ENCODE results near the gene STAG3. TPM values are rescaled to one million over a fixed set of nuclear protein-coding genes. Genes with fewer than 3 reads are reported as not detected.
"Not testable (repeated sequence)": the region's sequence is repeated elsewhere in the genome, so short reads cannot be mapped to it uniquely, and the experiment has no call there.

STAG3 gene
- total RNA-seq, 4 donors from 2014 or later: 0.96 to 9.4 (median 2.2) TPM; not detected in 1

GRCh38 chr7:100217934-100218333 is 40.2 kb downstream of the STAG3 start:
- H3K4me3 ChIP-seq; intact Hi-C loops (cut with DNase I; ENCODE audit: low total_unique reads): not testable (repeated sequence)

DNA sequence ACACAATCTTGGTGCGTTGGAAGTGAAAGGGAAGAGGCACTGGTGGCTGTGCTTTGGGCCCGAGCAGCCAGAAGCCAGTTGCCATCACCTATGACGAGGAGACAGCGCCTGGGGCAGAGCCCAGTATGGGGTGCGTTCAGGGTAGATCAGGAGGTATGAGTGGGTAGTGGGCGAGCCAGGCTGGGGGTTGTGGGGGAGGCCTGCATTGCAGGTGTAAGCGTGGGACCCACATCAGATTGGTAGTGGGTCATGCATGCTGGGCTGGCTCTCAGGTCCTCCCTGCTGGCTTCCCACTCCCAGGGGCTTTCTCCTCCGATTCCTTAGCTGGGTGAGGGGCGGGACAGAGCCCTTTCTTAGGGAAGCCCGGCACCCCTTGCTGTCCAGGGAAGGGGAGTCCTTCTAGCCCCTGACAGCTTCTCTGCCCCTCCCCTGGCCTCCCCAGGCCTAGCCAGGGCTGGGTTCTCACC is 41.6 kb downstream of the STAG3 start:
- no peaks in the 10 kb centered on the region for H3K27me3 ChIP-seq
- H3K27ac ChIP-seq: peak overlapping the region; percentile 26 to 76 (median 56)
- no peaks in the 10 kb centered on the region for H3K9me3 ChIP-seq
- peak overlapping the region in 1 of 4 donors; percentile 21 for H3K4me3 ChIP-seq
- peaks cover 0 to 14% (median 0%) of the 10 kb centered on the region in 4 donors for H3K4me1 ChIP-seq
- in situ Hi-C loops (cut with MboI; ENCODE audit: low pct_ligation_motif_present in 1 of 4, low pct_unique_long_range_greater_than_20kb in 1 of 4, low sequenced_read_pairs in 3 of 4) (loop anchor here in 1 of 4 donors (5.0 kb wide), 1 partner anchor 87 kb away; no protein-coding TSS in a partner anchor), intact Hi-C loops (cut with DNase I; ENCODE audit: low total_unique reads) (no loop called here)
- no peak for DNase-seq
- no peak for TF ChIP-seq POLR2AphosphoS5 (IDR thresholded peaks at IDR 0.05)
- TF ChIP-seq EP300 (IDR thresholded peaks at IDR 0.05; ENCODE audit: low read depth): no peak
- no peak for TF ChIP-seq POLR2A (IDR thresholded peaks at IDR 0.05)
- TF ChIP-seq, protein P1, sequence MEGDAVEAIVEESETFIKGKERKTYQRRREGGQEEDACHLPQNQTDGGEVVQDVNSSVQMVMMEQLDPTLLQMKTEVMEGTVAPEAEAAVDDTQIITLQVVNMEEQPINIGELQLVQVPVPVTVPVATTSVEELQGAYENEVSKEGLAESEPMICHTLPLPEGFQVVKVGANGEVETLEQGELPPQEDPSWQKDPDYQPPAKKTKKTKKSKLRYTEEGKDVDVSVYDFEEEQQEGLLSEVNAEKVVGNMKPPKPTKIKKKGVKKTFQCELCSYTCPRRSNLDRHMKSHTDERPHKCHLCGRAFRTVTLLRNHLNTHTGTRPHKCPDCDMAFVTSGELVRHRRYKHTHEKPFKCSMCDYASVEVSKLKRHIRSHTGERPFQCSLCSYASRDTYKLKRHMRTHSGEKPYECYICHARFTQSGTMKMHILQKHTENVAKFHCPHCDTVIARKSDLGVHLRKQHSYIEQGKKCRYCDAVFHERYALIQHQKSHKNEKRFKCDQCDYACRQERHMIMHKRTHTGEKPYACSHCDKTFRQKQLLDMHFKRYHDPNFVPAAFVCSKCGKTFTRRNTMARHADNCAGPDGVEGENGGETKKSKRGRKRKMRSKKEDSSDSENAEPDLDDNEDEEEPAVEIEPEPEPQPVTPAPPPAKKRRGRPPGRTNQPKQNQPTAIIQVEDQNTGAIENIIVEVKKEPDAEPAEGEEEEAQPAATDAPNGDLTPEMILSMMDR (IDR thresholded peaks at IDR 0.05): no peak
- WGBS, 2 donors (ENCODE audit: low coverage in 1 of 2): 70 to 88% methylated on average over 2 to 10 of the region's 10 CpGs
- no peaks in the 10 kb centered on the region for H3K36me3 ChIP-seq

More at GRCh38 chr7:100217934-100218333, 40.2 kb downstream of the STAG3 start:
- peaks cover 0 to 22% (median 2%) of the 10 kb centered on the region in 4 donors for H3K4me1 ChIP-seq
- TF ChIP-seq, protein P1 (IDR thresholded peaks at IDR 0.05): peak in 4 of 5 experiments; percentile 42 to 59 (median 52)
- in situ Hi-C loops (cut with MboI; ENCODE audit: low pct_ligation_motif_present in 1 of 4, low pct_unique_long_range_greater_than_20kb in 1 of 4, low sequenced_read_pairs in 3 of 4): loop anchor here in 1 of 4 donors (5.0 kb wide), 1 partner anchor 86 kb away; no protein-coding TSS in a partner anchor
- not testable (repeated sequence) for H3K27ac ChIP-seq, H3K36me3 ChIP-seq, H3K9me3 ChIP-seq, H3K27me3 ChIP-seq
- DNase-seq: peak; percentile 93
- WGBS, 2 donors (ENCODE audit: low coverage in 1 of 2): 0% methylated on average over 2 of the region's 5 CpGs; no CpG with 5 or more reads in 1 of the 2 donors

DNA sequence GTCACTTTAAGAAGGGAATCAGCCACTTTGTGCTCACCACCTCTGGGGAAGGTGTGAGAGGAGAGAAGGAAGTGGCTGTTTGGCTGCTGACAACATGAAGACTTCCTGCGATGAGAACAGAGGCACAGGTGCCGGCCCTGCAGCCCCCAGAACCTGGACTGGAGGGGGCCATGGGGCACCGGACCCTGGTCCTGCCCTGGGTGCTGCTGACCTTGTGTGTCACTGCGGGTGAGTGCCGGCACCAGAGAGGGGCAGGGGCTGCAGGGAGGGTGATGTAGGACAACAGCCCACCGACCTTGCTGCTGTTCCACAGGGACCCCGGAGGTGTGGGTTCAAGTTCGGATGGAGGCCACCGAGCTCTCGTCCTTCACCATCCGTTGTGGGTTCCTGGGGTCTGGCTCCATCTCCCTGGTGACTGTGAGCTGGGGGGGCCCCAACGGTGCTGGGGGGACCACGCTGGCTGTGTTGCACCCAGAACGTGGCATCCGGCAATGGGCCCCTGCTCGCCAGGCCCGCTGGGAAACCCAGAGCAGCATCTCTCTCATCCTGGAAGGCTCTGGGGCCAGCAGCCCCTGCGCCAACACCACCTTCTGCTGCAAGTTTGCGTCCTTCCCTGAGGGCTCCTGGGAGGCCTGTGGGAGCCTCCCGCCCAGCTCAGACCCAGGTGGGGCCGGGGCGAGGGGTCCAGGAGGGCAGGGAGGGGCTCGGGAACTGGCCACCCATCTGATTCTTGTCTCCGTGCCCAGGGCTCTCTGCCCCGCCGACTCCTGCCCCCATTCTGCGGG is 42.3 kb downstream of the STAG3 start, which contains the start of gene PVRIG:
PVRIG (plus strand) TSS at position 149 of the 785 bp plus-strand sequence; CDS start at position 171, 22 bp downstream.
- Histone ChIP-seq H3K27ac (peak within 1 kb of the TSS; percentile 55 to 77 (median 68)), H3K4me1 (peaks cover 0 to 14% (median 0%) of the 10 kb centered on the region in 4 donors), H3K4me3 (peak within 1 kb of the TSS in 2 of 4 donors; percentile 15 to 35)
- H3K27me3 ChIP-seq, H3K36me3 ChIP-seq, H3K9me3 ChIP-seq, DNase-seq: not testable (repeated sequence)
- intact Hi-C loops (cut with DNase I; ENCODE audit: low total_unique reads) (loop anchor here (5.0 kb wide), 1 partner anchor 88 kb away; no protein-coding TSS in a partner anchor), in situ Hi-C loops (cut with MboI; ENCODE audit: low pct_ligation_motif_present in 1 of 4, low pct_unique_long_range_greater_than_20kb in 1 of 4, low sequenced_read_pairs in 3 of 4) (loop anchor here in 1 of 4 donors (5.0 kb wide), 1 partner anchor 88 kb away; no protein-coding TSS in a partner anchor)
- peak; percentile 34 for TF ChIP-seq POLR2A (IDR thresholded peaks at IDR 0.05)
- WGBS, 2 donors (ENCODE audit: low coverage in 1 of 2): 67% methylated on average over 18 of the region's 27 CpGs; no CpG with 5 or more reads in 1 of the 2 donors

DNA sequence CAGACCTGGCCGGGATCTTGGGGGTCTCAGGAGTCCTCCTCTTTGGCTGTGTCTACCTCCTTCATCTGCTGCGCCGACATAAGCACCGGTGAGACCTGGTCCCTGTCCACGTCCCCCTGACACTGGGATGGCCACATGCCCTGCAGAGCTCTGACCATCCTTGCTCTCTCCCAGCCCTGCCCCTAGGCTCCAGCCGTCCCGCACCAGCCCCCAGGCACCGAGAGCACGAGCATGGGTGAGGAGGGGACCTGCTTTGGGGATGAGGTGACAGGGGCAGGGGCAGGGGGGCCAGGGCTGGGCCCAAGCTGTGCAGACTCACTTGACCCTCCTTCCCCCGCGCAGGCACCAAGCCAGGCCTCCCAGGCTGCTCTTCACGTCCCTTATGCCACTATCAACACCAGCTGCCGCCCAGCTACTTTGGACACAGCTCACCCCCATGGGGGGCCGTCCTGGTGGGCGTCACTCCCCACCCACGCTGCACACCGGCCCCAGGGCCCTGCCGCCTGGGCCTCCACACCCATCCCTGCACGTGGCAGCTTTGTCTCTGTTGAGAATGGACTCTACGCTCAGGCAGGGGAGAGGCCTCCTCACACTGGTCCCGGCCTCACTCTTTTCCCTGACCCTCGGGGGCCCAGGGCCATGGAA is 43.0 kb downstream of the STAG3 start:
- no peak for TF ChIP-seq EP300 (IDR thresholded peaks at IDR 0.05; ENCODE audit: low read depth)
- TF ChIP-seq, protein P1 (IDR thresholded peaks at IDR 0.05): no peak
- no peak for TF ChIP-seq POLR2A (IDR thresholded peaks at IDR 0.05)
- TF ChIP-seq POLR2AphosphoS5 (IDR thresholded peaks at IDR 0.05): no peak
- Histone ChIP-seq H3K27me3 (no peaks in the 10 kb centered on the region), H3K4me1 (peaks cover 0 to 9% (median 0%) of the 10 kb centered on the region in 4 donors), H3K4me3 (peak overlapping the region in 1 of 4 donors; percentile 35), H3K9me3 (no peaks in the 10 kb centered on the region), H3K36me3 (no peaks in the 10 kb centered on the region), H3K27ac (peak overlapping the region; percentile 55 to 77 (median 68))
- 74% methylated on average over 21 of the region's 22 CpGs; no CpG with 5 or more reads in 1 of the 2 donors for WGBS, 2 donors (ENCODE audit: low coverage in 1 of 2)
- intact Hi-C loops (cut with DNase I; ENCODE audit: low total_unique reads) (loop anchor here (5.0 kb wide), 1 partner anchor 88 kb away; no protein-coding TSS in a partner anchor), in situ Hi-C loops (cut with MboI; ENCODE audit: low pct_ligation_motif_present in 1 of 4, low pct_unique_long_range_greater_than_20kb in 1 of 4, low sequenced_read_pairs in 3 of 4) (no loop called here)
- no peak for DNase-seq

All from transverse colon (tissue), 4 donors.